ACHN (cell line): ENCODE measurements around the gene PACSIN3.
A peak's percentile ranks its signal among the peaks of the same experiment; 100 is the strongest.

Source experiments
- DNase-seq: peaks from one replicate; pipeline ENCODE4 v3.0.0-alpha.2; 2015
- in situ Hi-C: cut with HindIII; loops from 2 replicates; pipeline ENCODE4 v1.10.0; 2017; ENCODE audit warnings: low sequenced_read_pairs, low pct_ligation_motif_present, low pct_unique_long_range_greater_than_20kb

Gene PACSIN3

GRCh38 chr11:47160753-47161133 lies 25.5 kb downstream of the PACSIN3 start:
- DNase-seq: no peak

GRCh38 chr11:47158242-47158641 lies 28.0 kb downstream of the PACSIN3 start:
- in situ Hi-C loops: no loop called here
- no peak for DNase-seq

More at GRCh38 chr11:47160753-47161133, 25.5 kb downstream of the PACSIN3 start:
- in situ Hi-C loops: no loop called here

- in situ Hi-C loops: no loop called here
- DNase-seq: no peak
These were observed 28.4 kb downstream of the PACSIN3 start for GRCh38 chr11:47157805-47158204.

- DNase-seq: no peak
- in situ Hi-C loops: no loop called here
These were observed 29.3 kb downstream of the PACSIN3 start for GRCh38 chr11:47156951-47157350.

GRCh38 chr11:47156333-47156732 lies 29.9 kb downstream of the PACSIN3 start:
- DNase-seq: no peak
- in situ Hi-C loops: no loop called here

- in situ Hi-C loops: no loop called here
These were observed 30.4 kb downstream of the PACSIN3 start for GRCh38 chr11:47155879-47156278.

GRCh38 chr11:47154616-47155570 lies 31.3 kb downstream of the PACSIN3 start:
- DNase-seq: no peak
- in situ Hi-C loops: no loop called here

More at GRCh38 chr11:47155879-47156278, 30.4 kb downstream of the PACSIN3 start:
- no peak for DNase-seq

- in situ Hi-C loops: no loop called here
- DNase-seq: peak; percentile 64
These were observed 33.0 kb downstream of the PACSIN3 start for GRCh38 chr11:47152953-47153950.

GRCh38 chr11:47152126-47152952 lies 33.9 kb downstream of the PACSIN3 start:
- in situ Hi-C loops: no loop called here
- DNase-seq: no peak

GRCh38 chr11:47149782-47150181 lies 36.5 kb downstream of the PACSIN3 start:
- no peak for DNase-seq
- in situ Hi-C loops: no loop called here

GRCh38 chr11:47148903-47149531 lies 37.2 kb downstream of the PACSIN3 start:
- in situ Hi-C loops: no loop called here
- DNase-seq: no peak

GRCh38 chr11:47148270-47148669 lies 38.0 kb downstream of the PACSIN3 start:
- in situ Hi-C loops: no loop called here
- no peak for DNase-seq

- in situ Hi-C loops: no loop called here
- DNase-seq: no peak
These were observed 38.6 kb downstream of the PACSIN3 start for GRCh38 chr11:47147681-47148080.

- in situ Hi-C loops: no loop called here
These were observed 39.0 kb downstream of the PACSIN3 start for GRCh38 chr11:47147250-47147649.

GRCh38 chr11:47144541-47144940 lies 41.7 kb downstream of the PACSIN3 start:
- DNase-seq: no peak
- in situ Hi-C loops: no loop called here

More at GRCh38 chr11:47147250-47147649, 39.0 kb downstream of the PACSIN3 start:
- no peak for DNase-seq

GRCh38 chr11:47143322-47143721 lies 42.9 kb downstream of the PACSIN3 start:
- in situ Hi-C loops: no loop called here
- DNase-seq: no peak

GRCh38 chr11:47139878-47140277 lies 46.4 kb downstream of the PACSIN3 start:
- in situ Hi-C loops: no loop called here
- no peak for DNase-seq

GRCh38 chr11:47137476-47137875 lies 48.8 kb downstream of the PACSIN3 start:
- in situ Hi-C loops: no loop called here
- no peak for DNase-seq
